OCI-M2 (cell line): ENCODE results near the gene SP1.
"Not testable (repeated sequence)": the region's sequence is repeated elsewhere in the genome, so short reads cannot be mapped to it uniquely, and the experiment has no call there.

Experiments
- DNase-seq: peaks from one replicate; lab custom pipeline; 2025; ENCODE audit not compliant: unreplicated experiment; lab: John Stamatoyannopoulos, UW

Gene SP1

GRCh38 chr12:53444593-53445325 is 64.8 kb downstream of the SP1 start:
- DNase-seq: not testable (repeated sequence)

GRCh38 chr12:53450936-53451335 is 71.0 kb downstream of the SP1 start:
- no peak for DNase-seq

GRCh38 chr12:53451661-53452158 is 71.7 kb downstream of the SP1 start, which contains the start of gene PCBP2:
Gene PCBP2, plus strand, starts transcription at chr12:53452102. Its CDS starts 2,699 bp downstream, at chr12:53454801.
- peak; percentile 69 for DNase-seq

- no peak for DNase-seq
Measured at GRCh38 chr12:53452159-53453077, 72.4 kb downstream of the SP1 start.

- DNase-seq: no peak
Measured at GRCh38 chr12:53453953-53454640, 74.1 kb downstream of the SP1 start.

GRCh38 chr12:53454707-53455106 is 74.7 kb downstream of the SP1 start:
- DNase-seq: no peak

GRCh38 chr12:53456654-53457366 is 76.8 kb downstream of the SP1 start:
- DNase-seq: no peak

GRCh38 chr12:53459097-53459496 is 79.1 kb downstream of the SP1 start:
- DNase-seq: no peak

GRCh38 chr12:53461059-53461458 is 81.1 kb downstream of the SP1 start:
- DNase-seq: no peak

- no peak for DNase-seq
Measured at GRCh38 chr12:53461591-53461990, 81.6 kb downstream of the SP1 start.

- no peak for DNase-seq
Measured at GRCh38 chr12:53462935-53463334, 83.0 kb downstream of the SP1 start.

GRCh38 chr12:53463802-53464560 is 84.0 kb downstream of the SP1 start:
- no peak for DNase-seq

GRCh38 chr12:53464685-53465418 is 84.9 kb downstream of the SP1 start:
- DNase-seq: no peak

- no peak for DNase-seq
Measured at GRCh38 chr12:53465679-53466078, 85.7 kb downstream of the SP1 start.
